ENCODE data around the gene PJA2.
"Not testable (repeated sequence)": the region's sequence is repeated elsewhere in the genome, so short reads cannot be mapped to it uniquely, and the experiment has no call there.

PJA2 gene

DNA sequence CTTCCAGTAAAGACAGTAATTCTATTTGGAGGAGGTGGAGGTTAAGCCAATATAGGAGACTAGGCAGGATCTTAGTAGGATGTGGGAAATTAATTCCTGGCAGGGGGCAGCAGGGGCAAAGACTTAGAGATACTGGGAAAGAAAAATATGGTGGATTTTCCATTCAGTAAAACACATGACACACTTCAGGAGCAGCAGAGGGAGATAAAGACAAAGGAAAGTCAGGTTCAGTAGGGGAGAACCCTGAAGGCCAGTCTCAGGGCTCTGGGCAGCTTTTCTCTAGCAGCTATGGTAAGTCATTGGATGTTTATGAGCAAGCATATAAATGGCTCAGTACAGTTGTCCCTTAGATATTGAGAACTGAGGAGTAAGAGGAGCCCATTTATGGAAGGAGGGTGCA, 105.5 kb downstream of the PJA2 start:
- no peak for DNase-seq

- DNase-seq = no peak
Measured at GRCh38 chr5:109300367-109300766, 109.4 kb downstream of the PJA2 start.

DNA sequence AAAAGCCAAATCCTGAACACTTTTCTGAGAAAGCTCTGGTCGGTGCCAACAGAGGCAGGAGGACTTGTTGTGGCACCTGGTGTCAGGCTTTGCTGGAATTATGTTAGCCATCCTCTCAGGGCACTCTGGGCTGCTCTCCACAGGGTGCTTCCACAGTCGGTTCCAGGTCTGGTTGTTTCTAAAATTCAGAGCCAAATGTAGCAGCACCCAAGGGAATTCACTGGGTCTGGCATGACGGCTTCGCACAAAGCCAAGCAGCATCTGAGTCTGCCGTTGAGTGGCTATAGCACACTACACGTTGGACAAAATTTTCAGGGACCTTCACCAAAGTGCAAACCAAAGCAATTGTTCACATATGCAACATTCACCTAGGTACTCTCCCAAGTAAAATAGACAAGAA, 110.2 kb downstream of the PJA2 start:
- no peak for DNase-seq

- no peak for DNase-seq
Measured at GRCh38 chr5:109298794-109299193, 111.0 kb downstream of the PJA2 start.

GRCh38 chr5:109297900-109298299, 111.9 kb downstream of the PJA2 start:
- DNase-seq = no peak

DNA sequence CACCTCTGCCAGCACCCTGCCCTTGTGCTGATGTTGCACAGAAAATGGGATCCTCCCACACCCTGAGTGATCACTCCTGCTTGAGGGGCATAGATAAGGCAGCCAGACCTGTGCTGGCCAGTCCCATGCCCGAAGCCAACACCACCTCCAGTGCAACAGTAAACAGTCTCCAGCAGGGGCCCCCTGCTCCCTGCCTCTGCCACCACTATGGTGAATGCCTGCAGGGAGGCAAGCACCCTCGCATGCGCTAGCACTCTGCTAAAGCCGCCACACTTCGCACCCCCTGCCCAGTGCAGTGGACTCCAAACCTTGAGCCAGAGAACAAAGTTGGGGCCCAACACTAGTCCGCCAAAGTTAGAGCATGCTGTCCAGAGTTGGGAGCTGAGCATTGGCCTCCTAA, 118.7 kb downstream of the PJA2 start:
- no peak for DNase-seq

GRCh38 chr5:109290231-109290630, 119.5 kb downstream of the PJA2 start:
- DNase-seq = no peak

- not testable (repeated sequence) for DNase-seq
Measured at GRCh38 chr5:109286628-109287027, 123.1 kb downstream of the PJA2 start.
